LNCaP clone FGC (cell line): ENCODE measurements around the gene C2orf92.

Experiments used
- DNase-seq: peaks from one replicate; pipeline ENCODE4 v3.0.0-alpha.2; 2011; ENCODE audit warnings: low read depth
- H3K4me3 ChIP-seq: 2 replicates; pipeline ENCODE4 v1.5.1; 2011; ENCODE audit warnings: mild to moderate bottlenecking, low read depth, low read length, control low read depth
- TF ChIP-seq, protein P1 (sequence below): IDR thresholded peaks from 2 replicates; pipeline ENCODE4 v1.5.1; 2012; ENCODE audit warnings: mild to moderate bottlenecking; ENCODE audit not compliant: control insufficient read depth, insufficient read depth; ENCODE audit errors: extremely low read depth

C2orf92 gene

DNA sequence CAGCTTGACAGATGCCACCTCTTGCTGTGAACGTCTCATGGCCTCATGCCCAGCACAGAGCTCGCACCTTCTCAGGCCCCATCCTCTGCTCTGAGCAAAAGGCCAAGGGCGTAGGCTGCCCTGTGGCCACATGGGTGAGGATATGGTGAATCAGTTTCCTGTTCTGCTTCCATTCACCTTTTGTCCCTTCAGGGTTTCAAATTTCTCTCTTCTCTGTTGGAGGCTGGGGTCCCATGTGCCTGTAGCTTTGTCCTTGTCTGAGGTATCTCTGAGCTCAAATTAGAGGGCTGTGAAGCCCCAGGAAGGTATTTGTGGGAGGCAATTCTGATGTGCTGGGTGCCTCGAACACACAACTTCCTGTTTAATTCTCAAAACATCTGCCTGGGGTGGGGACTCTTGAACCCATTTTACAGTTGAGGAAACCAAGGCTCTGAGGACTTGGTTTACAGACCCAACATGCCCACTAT is 72.9 kb downstream of the C2orf92 start:
- no peak overlapping the region for H3K4me3 ChIP-seq
- TF ChIP-seq, protein P1, sequence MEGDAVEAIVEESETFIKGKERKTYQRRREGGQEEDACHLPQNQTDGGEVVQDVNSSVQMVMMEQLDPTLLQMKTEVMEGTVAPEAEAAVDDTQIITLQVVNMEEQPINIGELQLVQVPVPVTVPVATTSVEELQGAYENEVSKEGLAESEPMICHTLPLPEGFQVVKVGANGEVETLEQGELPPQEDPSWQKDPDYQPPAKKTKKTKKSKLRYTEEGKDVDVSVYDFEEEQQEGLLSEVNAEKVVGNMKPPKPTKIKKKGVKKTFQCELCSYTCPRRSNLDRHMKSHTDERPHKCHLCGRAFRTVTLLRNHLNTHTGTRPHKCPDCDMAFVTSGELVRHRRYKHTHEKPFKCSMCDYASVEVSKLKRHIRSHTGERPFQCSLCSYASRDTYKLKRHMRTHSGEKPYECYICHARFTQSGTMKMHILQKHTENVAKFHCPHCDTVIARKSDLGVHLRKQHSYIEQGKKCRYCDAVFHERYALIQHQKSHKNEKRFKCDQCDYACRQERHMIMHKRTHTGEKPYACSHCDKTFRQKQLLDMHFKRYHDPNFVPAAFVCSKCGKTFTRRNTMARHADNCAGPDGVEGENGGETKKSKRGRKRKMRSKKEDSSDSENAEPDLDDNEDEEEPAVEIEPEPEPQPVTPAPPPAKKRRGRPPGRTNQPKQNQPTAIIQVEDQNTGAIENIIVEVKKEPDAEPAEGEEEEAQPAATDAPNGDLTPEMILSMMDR, result no peak
- DNase-seq, result no peak

DNA sequence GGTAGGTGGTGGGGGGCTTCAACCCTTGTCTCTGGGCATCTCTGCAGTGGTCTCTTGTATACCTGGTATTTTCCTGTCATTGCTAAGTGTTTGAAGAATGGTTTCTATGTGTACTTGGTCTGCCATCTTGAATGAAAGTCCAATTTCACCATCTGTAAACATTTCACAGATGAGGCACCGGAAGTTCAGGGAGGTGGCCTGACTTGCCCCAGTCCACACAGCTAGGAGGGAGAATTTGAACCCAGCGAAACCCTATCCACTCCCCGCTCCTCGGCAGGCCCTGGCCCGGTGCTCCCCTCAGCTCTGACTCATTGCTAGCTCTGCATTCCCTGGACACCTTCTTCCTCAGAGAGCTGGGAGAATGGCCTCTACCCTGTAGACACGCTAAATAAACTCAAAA is 74.4 kb downstream of the C2orf92 start:
- no peak overlapping the region for H3K4me3 ChIP-seq
- TF ChIP-seq, protein P1, result no peak
- DNase-seq, result no peak

DNA sequence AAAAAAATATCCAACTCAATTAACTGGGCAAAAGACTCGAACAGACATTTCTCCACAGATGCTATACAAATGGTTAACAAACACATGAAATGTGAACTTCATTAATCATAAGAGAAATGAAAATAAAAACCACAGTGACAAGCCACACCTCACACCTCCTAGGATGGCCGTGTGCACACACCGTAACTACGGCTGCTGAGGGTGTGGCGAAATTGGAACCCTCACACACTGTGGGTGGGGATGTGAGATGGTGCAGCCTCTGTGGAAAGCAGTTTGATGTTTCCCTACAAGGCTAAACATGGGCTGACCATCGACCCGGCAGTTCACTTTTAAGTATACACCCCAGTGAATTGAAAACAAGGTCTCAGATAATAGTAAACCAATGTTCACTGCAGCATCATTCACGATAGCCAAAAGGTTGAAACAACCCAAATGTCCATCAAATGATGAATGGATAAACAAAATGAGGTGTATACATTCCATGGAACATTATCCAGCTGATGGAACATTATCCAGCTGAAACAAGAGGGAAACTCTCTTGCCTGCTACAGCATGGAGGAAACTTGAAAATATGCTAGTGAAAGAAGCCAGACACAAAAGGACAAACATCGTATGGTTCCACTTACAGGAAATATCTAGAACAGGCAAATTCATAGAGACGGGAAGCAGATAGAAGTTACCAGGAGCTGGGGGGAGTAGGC is 76.1 kb downstream of the C2orf92 start:
- no peak for DNase-seq
- no peak overlapping the region for H3K4me3 ChIP-seq
- TF ChIP-seq, protein P1, result no peak

DNA sequence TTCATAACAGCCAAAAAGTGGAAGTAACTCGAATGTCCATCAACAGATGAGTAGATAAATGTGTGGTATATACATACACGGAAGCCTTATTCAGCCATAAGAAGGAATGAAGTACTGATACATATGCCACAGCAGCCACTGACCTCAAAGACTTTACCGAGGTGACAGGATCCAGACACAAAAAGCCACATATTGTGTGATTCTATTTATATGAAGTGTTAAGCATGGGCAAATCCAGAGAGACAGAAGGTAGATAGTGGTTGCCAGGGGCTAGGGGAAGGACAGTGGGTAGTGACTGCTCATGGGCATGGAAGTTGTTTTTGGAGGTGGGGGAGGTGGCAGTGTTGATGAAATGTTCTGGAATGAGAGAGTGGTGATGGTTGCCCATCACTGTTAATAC is 77.8 kb downstream of the C2orf92 start:
- no peak overlapping the region for H3K4me3 ChIP-seq
- DNase-seq, result no peak
- TF ChIP-seq, protein P1, result no peak

DNA sequence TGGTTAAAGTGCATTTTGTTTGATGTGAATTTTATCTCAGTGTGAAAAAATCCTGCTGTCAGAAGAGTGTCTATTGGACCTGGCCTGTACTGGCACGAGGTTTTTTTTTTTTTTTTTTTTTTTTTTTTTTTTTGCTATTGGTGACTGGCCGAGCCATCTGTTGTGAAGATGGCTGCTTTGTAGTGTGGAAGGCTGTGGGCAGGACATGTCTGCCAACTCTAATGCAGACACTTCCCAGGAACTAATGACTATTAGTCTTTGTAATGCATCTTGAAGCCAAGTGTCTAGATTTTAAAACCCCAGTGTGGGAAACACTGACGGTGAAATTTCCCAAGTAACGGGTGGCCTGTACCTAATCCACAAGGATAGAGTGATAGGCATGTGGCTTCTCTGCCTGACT is 78.2 kb downstream of the C2orf92 start:
- DNase-seq, result no peak
- TF ChIP-seq, protein P1, result no peak
- H3K4me3 ChIP-seq, result no peak overlapping the region

DNA sequence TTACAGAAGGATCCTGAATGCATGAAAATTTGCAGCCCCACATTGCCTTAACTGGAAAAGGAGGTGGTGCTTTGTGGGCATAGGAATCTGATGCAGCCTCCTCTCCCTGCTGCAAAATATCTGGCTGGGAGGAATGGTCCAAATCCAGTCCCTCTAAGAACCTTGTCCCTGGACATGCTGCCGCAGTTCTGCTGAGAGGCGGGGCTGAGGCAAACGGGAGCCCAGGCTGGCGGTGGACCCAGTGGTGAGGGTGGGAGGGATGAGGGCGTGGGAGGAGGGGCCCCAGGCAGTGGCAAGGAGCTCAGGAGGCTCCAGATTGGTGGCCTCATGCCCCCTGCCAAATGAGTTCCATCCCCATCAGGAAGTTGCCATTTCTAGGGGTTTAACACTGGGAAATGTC is 80.1 kb downstream of the C2orf92 start:
- TF ChIP-seq, protein P1, result no peak

DNA sequence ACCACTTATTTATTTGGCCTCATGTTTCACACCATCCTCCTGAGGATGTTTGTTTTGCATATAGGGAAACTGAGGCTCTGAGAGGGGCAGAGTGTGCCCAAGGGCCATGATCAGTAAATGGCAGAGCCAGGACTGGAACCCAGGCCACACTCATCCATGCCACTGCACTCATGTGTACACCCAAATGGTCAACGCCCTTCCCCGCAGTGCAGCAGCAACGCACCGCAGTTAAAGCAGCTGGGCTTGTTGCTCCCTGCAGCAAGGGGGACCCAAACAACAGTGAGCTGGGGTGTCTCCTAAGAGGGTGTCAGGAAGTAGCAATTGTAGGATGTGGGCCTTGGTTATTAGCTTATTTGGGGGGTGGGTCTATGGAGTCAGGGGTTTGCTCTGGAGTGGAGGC is 80.5 kb downstream of the C2orf92 start:
- DNase-seq, result no peak
- TF ChIP-seq, protein P1, result no peak
- H3K4me3 ChIP-seq, result no peak overlapping the region

More for the DNA sequence above, 80.1 kb downstream of the C2orf92 start:
- DNase-seq, result no peak
- H3K4me3 ChIP-seq, result no peak overlapping the region
